ENCODE data around the gene SYTL3. TPM values are rescaled to one million over a fixed set of nuclear protein-coding genes. Genes with fewer than 3 reads are reported as not detected.

SYTL3 gene
- polyA plus RNA-seq, 1 of the 3 experiments (the other 2 are of a cell fraction): 2.3 TPM

- DNase-seq: no peak
- ChIA-PET POLR2A (no interaction called here), CTCF (interaction anchor here (1.0 to 4.0 kb wide), 8 partner anchors 10 to 487 kb away, joined by 3 to 40 read pairs (median 4); no protein-coding TSS in a partner anchor)
- Histone ChIP-seq H3K79me2 (ENCODE audit: insufficient read depth) (no peaks in the 10 kb centered on the region), H3K4me1 (ENCODE audit: control insufficient read depth in 1 of 2, insufficient read depth in 2 of 2, low read depth in 1 of 2, low read length in 1 of 2) (peaks cover 15 to 27% of the 10 kb centered on the region in 2 experiments), H3K27me3 (ENCODE audit: insufficient read depth) (no peaks in the 10 kb centered on the region), H3K36me3 (replicated peaks in 1 of 2; ENCODE audit: control insufficient read depth in 1 of 2, insufficient read depth in 2 of 2, low read length in 1 of 2) (no peaks in the 10 kb centered on the region), H3K4me2 (0 out of 2 replicates have a peak overlapping the region, but pooled peaks have one; percentile 76), H3K9me2 (no peaks in the 10 kb centered on the region), H3K27ac (ENCODE audit: low read depth in 2 of 2, low read length in 1 of 2) (no peak overlapping the region), H3K4me3 (ENCODE audit: low read depth in 2 of 2, low read length in 1 of 2) (no peak overlapping the region), H3K9ac (no peak overlapping the region), H2AFZ (ENCODE audit: low read depth) (no peak overlapping the region), H4K20me1 (ENCODE audit: insufficient read depth) (no peaks in the 10 kb centered on the region), H3K9me3 (no peaks in the 10 kb centered on the region), H3F3A (replicated peaks; ENCODE audit: insufficient read depth) (peaks cover 7% of the 10 kb centered on the region)
- peak; percentile 11; the same call in 1 of the 2 replicates for TF ChIP-seq TCF12 (IDR thresholded peaks at IDR 0.05)
- TF ChIP-seq FOXM1 (IDR thresholded peaks at IDR 0.05; ENCODE audit: low read depth): no peak
- WGBS (ENCODE audit: low lambda C conversion rate): 94% methylated on average over 6 of the region's 14 CpGs
These were observed 58.4 kb downstream of the SYTL3 start for GRCh38 chr6:158708239-158708638.

GRCh38 chr6:158709809-158710208, 60.0 kb downstream of the SYTL3 start:
- H4K20me1 ChIP-seq (ENCODE audit: insufficient read depth): no peaks in the 10 kb centered on the region
- WGBS (ENCODE audit: low lambda C conversion rate): 96% methylated on average over 4 of the region's 4 CpGs
- H3K36me3 ChIP-seq (replicated peaks in 1 of 2; ENCODE audit: control insufficient read depth in 1 of 2, insufficient read depth in 2 of 2, low read length in 1 of 2): no peaks in the 10 kb centered on the region
- DNase-seq: no peak
- TF ChIP-seq CHD2 (IDR thresholded peaks at IDR 0.05; ENCODE audit: low read length, partially characterized antibody) (no peak), JUND (IDR thresholded peaks at IDR 0.05) (no peak), MXI1 (IDR thresholded peaks at IDR 0.05; ENCODE audit: low read depth, low read length) (no peak), MAX (IDR thresholded peaks at IDR 0.05; ENCODE audit: low read depth) (no peak), MEF2A (IDR thresholded peaks at IDR 0.05; ENCODE audit: borderline replicate concordance, low read depth) (no peak), FOXM1 (IDR thresholded peaks at IDR 0.05; ENCODE audit: low read depth) (no peak), GABPA (IDR thresholded peaks at IDR 0.05; ENCODE audit: low read depth) (no peak), ELF1 (IDR thresholded peaks at IDR 0.05) (no peak), GATA2 (CRISPR knock-in tag; IDR thresholded peaks at IDR 0.05) (no peak), EP300 (IDR thresholded peaks at IDR 0.05; ENCODE audit: borderline replicate concordance in 1 of 2, low read depth in 1 of 2, low read length in 1 of 2) (no peak)
- no peak overlapping the region for H3K27ac ChIP-seq (ENCODE audit: low read depth in 2 of 2, low read length in 1 of 2)
- no peaks in the 10 kb centered on the region for H3K27me3 ChIP-seq (ENCODE audit: insufficient read depth)
- peaks cover 7% of the 10 kb centered on the region for H3F3A ChIP-seq (replicated peaks; ENCODE audit: insufficient read depth)
- ChIA-PET CTCF (interaction anchor here (0.7 to 2.0 kb wide), 5 partner anchors 8 to 489 kb away, joined by 3 to 6 read pairs (median 3); no protein-coding TSS in a partner anchor), POLR2A (no interaction called here)
- no peak overlapping the region for H3K9ac ChIP-seq
- no peak overlapping the region for H2AFZ ChIP-seq (ENCODE audit: low read depth)
- no peaks in the 10 kb centered on the region for H3K79me2 ChIP-seq (ENCODE audit: insufficient read depth)
- H3K4me2 ChIP-seq: no peak overlapping the region
- no peaks in the 10 kb centered on the region for H3K9me2 ChIP-seq
- H3K4me3 ChIP-seq (ENCODE audit: low read depth in 2 of 2, low read length in 1 of 2): no peak overlapping the region
- no peaks in the 10 kb centered on the region for H3K9me3 ChIP-seq
- H3K4me1 ChIP-seq (ENCODE audit: control insufficient read depth in 1 of 2, insufficient read depth in 2 of 2, low read depth in 1 of 2, low read length in 1 of 2): peaks cover 15 to 20% of the 10 kb centered on the region in 2 experiments

- WGBS (ENCODE audit: low lambda C conversion rate): 93% methylated on average over 10 of the region's 10 CpGs
- no peaks in the 10 kb centered on the region for H4K20me1 ChIP-seq (ENCODE audit: insufficient read depth)
- peaks cover 15% of the 10 kb centered on the region in 2 experiments for H3K4me1 ChIP-seq (ENCODE audit: control insufficient read depth in 1 of 2, insufficient read depth in 2 of 2, low read depth in 1 of 2, low read length in 1 of 2)
- H3K9ac ChIP-seq: no peak overlapping the region
- no peak overlapping the region for H3K27ac ChIP-seq (ENCODE audit: low read depth in 2 of 2, low read length in 1 of 2)
- no peak overlapping the region for H3K4me2 ChIP-seq
- no peaks in the 10 kb centered on the region for H3K27me3 ChIP-seq (ENCODE audit: insufficient read depth)
- ChIA-PET CTCF (interaction anchor here (1.1 to 2.0 kb wide), 3 partner anchors 8 to 393 kb away, joined by 3 to 6 read pairs (median 5); no protein-coding TSS in a partner anchor), POLR2A (no interaction called here)
- no peaks in the 10 kb centered on the region for H3K36me3 ChIP-seq (replicated peaks in 1 of 2; ENCODE audit: control insufficient read depth in 1 of 2, insufficient read depth in 2 of 2, low read length in 1 of 2)
- no peaks in the 10 kb centered on the region for H3K9me2 ChIP-seq
- H3K4me3 ChIP-seq (ENCODE audit: low read depth in 2 of 2, low read length in 1 of 2): no peak overlapping the region
- peaks cover 7% of the 10 kb centered on the region for H3F3A ChIP-seq (replicated peaks; ENCODE audit: insufficient read depth)
- no peak overlapping the region for H2AFZ ChIP-seq (ENCODE audit: low read depth)
- DNase-seq: no peak
- H3K79me2 ChIP-seq (ENCODE audit: insufficient read depth): no peaks in the 10 kb centered on the region
- H3K9me3 ChIP-seq: no peaks in the 10 kb centered on the region
- no peak for TF ChIP-seq IRF3 (IDR thresholded peaks at IDR 0.05; ENCODE audit: low read depth, low read length)
- no peak for TF ChIP-seq REST (IDR thresholded peaks at IDR 0.05; ENCODE audit: low read depth, low read length)
- TF ChIP-seq CHD2 (IDR thresholded peaks at IDR 0.05; ENCODE audit: low read length, partially characterized antibody): no peak
- no peak for TF ChIP-seq CTCF (IDR thresholded peaks at IDR 0.05)
- TF ChIP-seq NFIC (IDR thresholded peaks at IDR 0.05; ENCODE audit: borderline replicate concordance): no peak
These were observed 61.4 kb downstream of the SYTL3 start for GRCh38 chr6:158711264-158711663.
